HepG2 (cell line): Measurements from ENCODE around the gene ANKLE1. TPM values are rescaled to one million over a fixed set of nuclear protein-coding genes. Genes with fewer than 3 reads are reported as not detected.

Experiments
- AHR ChIP-seq: IDR thresholded peaks from 2 replicates; pipeline ENCODE4 v1.6.1; 2018; ENCODE audit warnings: missing genetic modification reagents, missing compliant biosample characterization
- ATF1 ChIP-seq: IDR thresholded peaks from 2 replicates; pipeline ENCODE4 v1.6.1; 2016; ENCODE audit warnings: mild to moderate bottlenecking, control low read depth
- CEBPZ ChIP-seq: IDR thresholded peaks from 2 replicates; pipeline ENCODE4 v1.6.1; 2012; ENCODE audit warnings: low read length, improper control_type of control experiment
- ERF ChIP-seq: IDR thresholded peaks from 2 replicates; pipeline ENCODE4 v1.6.1; 2018; ENCODE audit warnings: missing biosample characterization, missing genetic modification reagents
- ETV5 ChIP-seq: IDR thresholded peaks from 2 replicates; pipeline ENCODE4 v1.6.1; 2018; ENCODE audit warnings: missing biosample characterization, missing genetic modification reagents, inconsistent platforms, borderline replicate concordance
- ISX ChIP-seq: sonication (generic); formaldehyde crosslinking; conservative IDR thresholded peaks from 2 replicates; pipeline ENCODE4 v1.5.0; 2020; ENCODE audit warnings: missing genetic modification reagents
- KLF11 ChIP-seq: IDR thresholded peaks from 2 replicates; pipeline ENCODE4 v1.6.1; 2016; ENCODE audit warnings: missing compliant biosample characterization
- KLF6 ChIP-seq: IDR thresholded peaks from 2 replicates; pipeline ENCODE4 v1.8.0; 2016; ENCODE audit warnings: missing biosample characterization, missing genetic modification reagents
- MAX ChIP-seq: IDR thresholded peaks from 2 replicates; pipeline ENCODE4 v1.6.1; 2012; ENCODE audit warnings: inconsistent platforms
- MAZ ChIP-seq, 2 experiments: sonication (generic) in 1 of 2; formaldehyde crosslinking in 1 of 2; IDR thresholded peaks; 2 replicates each; pipeline versions ENCODE4 v1.5.0 to v1.6.1; 2012 to 2020; ENCODE audit warnings: low read depth in 2 of 2, mild to moderate bottlenecking in 2 of 2, borderline replicate concordance in 1 of 2, improper control_type of control experiment in 1 of 2, low read length in 1 of 2, missing genetic modification reagents in 1 of 2, moderate library complexity in 1 of 2
- MXD3 ChIP-seq: IDR thresholded peaks from 2 replicates; pipeline ENCODE4 v1.6.1; 2016; ENCODE audit warnings: mild to moderate bottlenecking, missing biosample characterization, missing genetic modification reagents
- MYC ChIP-seq: sonication (generic); formaldehyde crosslinking; IDR thresholded peaks from 2 replicates; pipeline ENCODE4 v1.9.0; 2021; ENCODE audit warnings: missing genetic modification reagents, borderline replicate concordance
- POLR2AphosphoS5 ChIP-seq: IDR thresholded peaks from 2 replicates; pipeline ENCODE4 v1.6.1; 2012; ENCODE audit warnings: low read depth, low read length
- PRDM10 ChIP-seq: sonication (generic); formaldehyde crosslinking; IDR thresholded peaks from 2 replicates; pipeline ENCODE4 v1.4.0; 2020; ENCODE audit warnings: low read depth, missing genetic modification reagents
- RFX5 ChIP-seq: IDR thresholded peaks from 2 replicates; pipeline ENCODE4 v1.6.1; 2011; ENCODE audit warnings: low read depth, low read length, improper control_type of control experiment
- ZBTB26 ChIP-seq: IDR thresholded peaks from 2 replicates; pipeline ENCODE4 v1.6.1; 2016; ENCODE audit warnings: missing compliant biosample characterization, missing genetic modification reagents, borderline replicate concordance
- ZBTB3 ChIP-seq: sonication (generic); formaldehyde crosslinking; IDR thresholded peaks from 2 replicates; pipeline ENCODE4 v1.4.0; 2020; ENCODE audit warnings: low read depth, mild to moderate bottlenecking, moderate library complexity, missing genetic modification reagents, borderline replicate concordance
- ZNF788 ChIP-seq: sonication (generic); formaldehyde crosslinking; IDR thresholded peaks from 2 replicates; pipeline ENCODE4 v1.5.0; 2020; ENCODE audit warnings: mild to moderate bottlenecking, missing genetic modification reagents, borderline replicate concordance
- ZSCAN31 ChIP-seq: sonication (generic); formaldehyde crosslinking; IDR thresholded peaks from 2 replicates; pipeline ENCODE4 v1.5.0; 2020; ENCODE audit warnings: low read depth, mild to moderate bottlenecking, missing genetic modification reagents
- polyA plus RNA-seq, 8 experiments: library from polyadenylated mRNA; depleted of rRNA in 3 of 8; stranded (reverse) in 7 of 8; unstranded in 1 of 8; fragments of >200 nt; fragmentation: Illumina TruSeq in 4 of 8; extraction: Trizol in 4 of 8; gene quantifications; 2 replicates each; pipeline versions ENCODE4 v1.2.1 to v1.2.3, GENCODE V29; 2011 to 2016; ENCODE audit warnings: low read depth in 4 of 8, missing spikeins in 1 of 8, mixed read lengths in 1 of 8; ENCODE audit not compliant: insufficient read depth in 1 of 8
- total RNA-seq, 5 experiments: library from RNA; depleted of rRNA; stranded (reverse); fragments of >200 nt; fragmentation: Illumina TruSeq; extraction: Trizol; gene quantifications; 2 replicates each; pipeline ENCODE4 v1.2.3, GENCODE V29; 2016; ENCODE audit warnings: low read depth in 1 of 5

Gene ANKLE1
- total and polyA plus RNA-seq, 2 of the 13 experiments (the other 11 are each of a cell fraction or from before 2014, with no cell fraction given) = 0.69 to 1.5 TPM

GRCh38 chr19:17266975-17267788, 14.5 kb upstream of the ANKLE1 start, which contains the start of gene BABAM1 (continued):
- TF ChIP-seq AHR (CRISPR knock-in tag) = 0 out of 2 replicates have a peak, but pooled peaks have one; percentile 36
- peak; percentile 55; the same call in 1 of the 2 replicates for TF ChIP-seq KLF11 (CRISPR knock-in tag)
- TF ChIP-seq MYC (CRISPR knock-in tag) = peak; percentile 41; the same call in 1 of the 2 replicates
- TF ChIP-seq ISX (CRISPR knock-in tag) = no peak
- TF ChIP-seq ETV5 (CRISPR knock-in tag) = peak; percentile 80
- peak; percentile 48; the same call in 1 of the 2 replicates for TF ChIP-seq CEBPZ
- TF ChIP-seq MAZ (IDR thresholded peaks at IDR 0.05; ENCODE audit: borderline replicate concordance, low read depth, low read length) = no peak
- 0 out of 2 replicates have a peak, but pooled peaks have one; percentile 26 for TF ChIP-seq MAZ (CRISPR knock-in tag; IDR thresholded peaks at IDR 0.05; ENCODE audit: low read depth)
- 0 out of 2 replicates have a peak, but pooled peaks have one; percentile 28 for TF ChIP-seq ZBTB3 (CRISPR knock-in tag)
- TF ChIP-seq POLR2AphosphoS5 = peak; percentile 84
- peak; percentile 61; the same call in 1 of the 2 replicates for TF ChIP-seq MXD3 (CRISPR knock-in tag)
- no peak for TF ChIP-seq KLF6
- peak; percentile 60; the same call in 1 of the 2 replicates for TF ChIP-seq ERF (CRISPR knock-in tag)
- 0 out of 2 replicates have a peak, but pooled peaks have one; percentile 46 for TF ChIP-seq ZBTB26 (CRISPR knock-in tag)
- TF ChIP-seq ATF1 (CRISPR knock-in tag) = peak; percentile 89
- TF ChIP-seq ZSCAN31 (CRISPR knock-in tag) = 0 out of 2 replicates have a peak, but pooled peaks have one; percentile 63
- TF ChIP-seq ZNF788 (CRISPR knock-in tag) = peak; percentile 71; the same call in 1 of the 2 replicates
- TF ChIP-seq MAX = peak; percentile 26; the same call in 1 of the 2 replicates
- peak; percentile 58; the same call in 1 of the 2 replicates for TF ChIP-seq RFX5
- peak; percentile 65; the same call in 1 of the 2 replicates for TF ChIP-seq PRDM10 (CRISPR knock-in tag)
